ENCODE measurements around the gene AOC2. TPM values are rescaled to one million over a fixed set of nuclear protein-coding genes. Genes with fewer than 3 reads are reported as not detected.

The AOC2 gene
- total and polyA plus RNA-seq, 2 of the 13 experiments (the other 11 are each of a cell fraction or from before 2014, with no cell fraction given) = 1.2 to 3.3 TPM

GRCh38 chr17:42798383-42799380 lies 45.7 kb upstream of the AOC2 start, which contains the start of the genes CNTD1 and COA3 (continued):
- TF ChIP-seq ATF6 (CRISPR knock-in tag; conservative IDR thresholded peaks at IDR 0.05) = peak; percentile 81; the same call in 1 of the 2 replicates
- TF ChIP-seq ZNF225 (CRISPR knock-in tag; IDR thresholded peaks at IDR 0.05) = peak; percentile 96
- peak; percentile 72; the same call in 1 of the 2 replicates for TF ChIP-seq SAFB2 (CRISPR knock-in tag; IDR thresholded peaks at IDR 0.05; ENCODE audit: borderline replicate concordance, low read depth)
- peak; percentile 47 for TF ChIP-seq CCAR2 (optimal IDR thresholded peaks at IDR 0.05; ENCODE audit: low read depth, low read length)
- TF ChIP-seq RCOR2 (CRISPR knock-in tag; IDR thresholded peaks at IDR 0.05) = peak; percentile 63; the same call in 1 of the 2 replicates
- peak; percentile 95 for TF ChIP-seq BRD4 (CRISPR knock-in tag; IDR thresholded peaks at IDR 0.05)
- TF ChIP-seq ELF1 (CRISPR knock-in tag; IDR thresholded peaks at IDR 0.05) = peak; percentile 88
- TF ChIP-seq NFKBIZ (CRISPR knock-in tag; IDR thresholded peaks at IDR 0.05) = no peak; the same call in none of the 2 replicates
- TF ChIP-seq ZNF282 (IDR thresholded peaks at IDR 0.05; ENCODE audit: partially characterized antibody) = no peak
- TF ChIP-seq SP4 (CRISPR knock-in tag; IDR thresholded peaks at IDR 0.05) = peak; percentile 75; the same call in 1 of the 2 replicates
- no peak; the same call in none of the 2 replicates for TF ChIP-seq TFE3 (CRISPR knock-in tag; IDR thresholded peaks at IDR 0.05)
- TF ChIP-seq TEAD2 (CRISPR knock-in tag; IDR thresholded peaks at IDR 0.05) = no peak
- peak; percentile 98 for TF ChIP-seq IRF9 (CRISPR knock-in tag; IDR thresholded peaks at IDR 0.05; ENCODE audit: borderline replicate concordance)
- no peak for TF ChIP-seq PREB (CRISPR knock-in tag; IDR thresholded peaks at IDR 0.05)
- TF ChIP-seq ZKSCAN8 (CRISPR knock-in tag; IDR thresholded peaks at IDR 0.05; ENCODE audit: borderline replicate concordance) = peak; percentile 79
- TF ChIP-seq ATF7 (IDR thresholded peaks at IDR 0.05) = no peak
- TF ChIP-seq ATF7 (CRISPR knock-in tag; IDR thresholded peaks at IDR 0.05) = peak; percentile 41; the same call in 1 of the 2 replicates
- peak; percentile 89; the same call in 1 of the 2 replicates for TF ChIP-seq ZFP1 (CRISPR knock-in tag; IDR thresholded peaks at IDR 0.05)
- TF ChIP-seq RAD21 (CRISPR knock-in tag; IDR thresholded peaks at IDR 0.05) = peak; percentile 67
- TF ChIP-seq TBX2 (CRISPR knock-in tag; IDR thresholded peaks at IDR 0.05; ENCODE audit: borderline replicate concordance) = peak; percentile 94
- TF ChIP-seq ZBTB10 (CRISPR knock-in tag; IDR thresholded peaks at IDR 0.05; ENCODE audit: borderline replicate concordance) = 0 out of 2 replicates have a peak, but pooled peaks have one; percentile 55

Measured in HepG2 (cell line).